Stimulated activated CD4-positive, alpha-beta T cell treated with anti-CD3 and anti-CD28 coated beads, Interleukin-1b, Interleukin-23, amount 100 ng/mL, for 48 hours (primary cell): ENCODE data around the gene REST.

Source experiments
- DNase-seq: peaks from one replicate; pipeline ENCODE4 v3.0.0-alpha.2; 2020

REST gene

DNA sequence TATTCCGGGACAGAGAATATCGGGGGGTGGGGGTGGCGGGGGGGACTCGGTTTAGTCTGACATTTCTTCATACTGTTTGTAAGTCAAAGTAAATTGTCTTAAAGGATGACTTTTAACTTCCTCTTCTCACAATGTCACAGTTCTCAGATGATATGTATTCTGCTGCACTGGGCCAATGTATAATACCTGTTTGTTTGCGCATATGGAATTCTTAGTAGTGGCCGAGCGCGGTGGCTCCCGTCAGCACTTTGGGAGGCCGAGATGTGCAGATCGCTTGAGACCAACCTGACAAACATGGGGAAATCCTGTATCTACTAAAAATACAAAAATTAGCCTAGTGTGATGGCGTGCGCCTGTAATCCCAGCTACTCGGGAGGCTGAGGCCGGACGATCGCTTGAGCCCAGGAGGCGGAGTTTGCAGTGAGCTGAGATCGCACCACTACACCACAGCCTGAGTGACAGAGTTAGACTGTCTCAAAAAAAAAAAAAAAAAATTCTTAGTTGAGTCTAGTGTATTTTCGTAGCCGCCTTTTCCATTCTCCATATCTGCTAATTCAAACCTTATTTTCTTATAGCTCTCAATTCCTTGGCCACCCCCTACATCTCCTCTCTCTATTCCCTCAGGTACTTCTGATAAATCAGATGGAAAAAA, 71.8 kb downstream of the REST start:
- DNase-seq = peak; percentile 71

DNA sequence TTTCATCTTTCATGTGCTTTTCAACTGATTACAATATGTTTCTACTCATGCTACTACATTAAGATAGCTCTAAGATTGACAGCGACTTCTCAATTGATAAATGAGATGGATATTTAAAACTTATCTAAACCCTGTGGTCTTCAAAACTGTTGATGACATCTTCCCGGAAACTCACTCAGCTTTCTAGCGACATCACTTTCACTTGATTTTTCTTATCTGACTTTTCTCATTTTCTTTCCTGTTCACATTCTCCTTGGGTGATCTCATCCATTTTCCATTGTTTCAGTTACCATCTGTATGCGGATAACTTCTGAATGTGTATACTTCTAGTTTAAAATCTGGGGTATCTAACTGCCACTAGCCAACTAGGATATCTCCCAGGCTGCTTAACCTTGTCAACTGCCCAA, 74.1 kb downstream of the REST start:
- no peak for DNase-seq

DNA sequence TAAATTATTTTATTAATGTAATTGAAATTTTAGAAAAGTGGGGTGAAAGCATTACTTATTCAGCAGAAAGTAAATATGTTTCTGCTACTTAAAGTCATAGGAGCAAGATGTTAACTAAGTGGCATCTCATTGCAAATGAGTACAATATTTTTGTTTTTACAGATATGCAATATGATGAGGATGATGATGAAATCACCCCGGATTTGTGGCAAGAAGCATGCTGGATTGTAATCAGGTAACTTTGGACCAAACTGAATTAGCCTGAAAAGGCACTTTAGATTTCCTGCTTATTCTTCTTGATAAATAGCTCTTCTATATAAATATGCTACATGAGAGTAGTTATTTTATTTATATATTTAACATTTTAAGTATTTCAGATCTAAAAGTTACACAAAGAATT, 78.5 kb downstream of the REST start:
- DNase-seq = no peak

DNA sequence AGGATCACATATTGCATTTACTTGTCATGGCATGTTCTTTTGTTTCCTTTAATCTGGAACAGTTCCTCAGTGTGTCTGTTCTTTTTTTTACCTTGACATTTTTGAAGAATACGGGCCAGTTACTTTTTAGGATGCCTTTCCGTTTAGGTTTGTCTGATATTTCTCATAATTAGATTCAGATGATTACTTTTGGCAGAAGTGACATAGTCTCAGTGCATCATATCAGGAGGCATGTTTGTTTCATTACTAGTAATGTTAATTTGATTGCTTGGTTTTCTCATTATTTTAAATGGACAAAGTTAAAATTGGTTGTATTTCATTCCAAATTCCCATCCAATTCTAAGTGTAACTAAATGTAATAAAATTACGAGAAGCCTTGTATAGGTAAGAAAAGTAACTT, 79.3 kb downstream of the REST start:
- DNase-seq = no peak

DNA sequence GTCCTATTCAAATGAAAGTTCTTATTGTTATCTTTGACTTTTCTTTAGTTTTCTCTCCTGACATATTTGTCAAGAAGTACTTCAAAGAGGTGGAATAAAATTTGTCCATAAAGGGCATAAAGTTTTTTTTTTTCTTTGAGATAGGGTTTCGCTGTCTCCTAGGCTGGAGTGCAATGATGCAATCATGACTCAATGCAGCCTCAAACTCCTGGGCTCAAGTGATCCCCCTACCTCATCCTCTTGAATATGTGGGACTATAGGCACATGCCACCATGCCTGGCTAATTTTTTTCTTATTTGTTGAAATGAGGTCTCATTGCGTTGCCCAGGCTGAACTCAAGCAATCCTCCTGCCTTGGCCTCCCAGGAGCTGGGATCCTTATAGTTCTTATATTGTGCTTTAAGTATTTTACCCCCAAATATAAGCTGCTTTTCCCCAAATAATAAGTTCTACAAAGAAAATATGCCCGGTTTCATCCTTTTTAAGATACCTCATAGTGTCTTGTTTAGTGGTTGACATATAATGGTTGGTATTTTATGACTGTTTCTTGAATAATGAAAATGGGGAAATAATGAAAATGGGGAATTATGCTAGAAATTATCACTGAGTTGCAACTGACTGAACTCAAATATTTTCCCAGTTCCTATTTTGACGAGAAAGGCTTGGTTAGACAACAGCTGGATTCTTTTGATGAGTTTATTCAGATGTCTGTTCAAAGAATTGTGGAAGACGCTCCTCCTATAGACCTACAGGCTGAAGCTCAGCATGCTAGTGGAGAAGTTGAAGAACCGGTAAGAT, 82.6 kb downstream of the REST start:
- no peak for DNase-seq

DNA sequence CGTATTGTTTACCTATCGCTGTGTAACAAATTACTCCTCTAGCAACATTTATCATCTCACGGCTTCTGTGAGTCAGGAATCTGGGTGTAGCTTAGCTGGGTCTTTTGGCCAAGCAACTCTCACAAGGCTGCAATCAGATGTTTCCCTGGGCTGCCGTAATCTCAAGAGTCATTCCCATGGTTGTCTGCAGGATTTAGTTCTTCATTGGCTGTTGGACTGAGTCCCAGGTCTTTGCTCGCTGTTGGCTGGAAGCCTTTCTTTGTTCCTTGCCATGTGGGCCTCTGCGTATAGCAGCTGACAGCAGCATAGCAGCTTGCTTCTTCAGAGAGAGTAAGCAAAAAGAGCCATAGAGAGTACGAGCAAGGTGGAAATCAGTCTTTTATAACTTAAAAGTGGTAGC, 87.8 kb downstream of the REST start:
- no peak for DNase-seq

DNA sequence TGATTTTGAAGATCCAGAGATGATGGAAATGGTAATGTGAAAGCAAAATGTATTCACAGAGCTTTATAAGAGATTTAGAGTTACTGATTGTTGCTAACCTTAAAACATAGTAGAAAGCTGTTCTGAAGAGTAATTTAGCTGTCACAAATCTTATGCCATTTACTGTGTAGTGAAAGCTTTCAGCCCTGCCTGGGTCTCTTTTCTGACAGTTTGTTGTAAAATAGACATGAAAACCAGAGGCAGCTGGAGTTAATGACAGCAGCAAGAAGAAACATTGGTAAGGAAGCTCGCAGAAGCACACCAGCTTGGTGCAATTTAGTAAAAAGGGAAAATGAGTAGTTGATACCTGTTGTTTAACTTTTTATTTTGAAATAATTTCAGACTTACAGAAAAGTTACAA, 92.1 kb downstream of the REST start:
- no peak for DNase-seq

DNA sequence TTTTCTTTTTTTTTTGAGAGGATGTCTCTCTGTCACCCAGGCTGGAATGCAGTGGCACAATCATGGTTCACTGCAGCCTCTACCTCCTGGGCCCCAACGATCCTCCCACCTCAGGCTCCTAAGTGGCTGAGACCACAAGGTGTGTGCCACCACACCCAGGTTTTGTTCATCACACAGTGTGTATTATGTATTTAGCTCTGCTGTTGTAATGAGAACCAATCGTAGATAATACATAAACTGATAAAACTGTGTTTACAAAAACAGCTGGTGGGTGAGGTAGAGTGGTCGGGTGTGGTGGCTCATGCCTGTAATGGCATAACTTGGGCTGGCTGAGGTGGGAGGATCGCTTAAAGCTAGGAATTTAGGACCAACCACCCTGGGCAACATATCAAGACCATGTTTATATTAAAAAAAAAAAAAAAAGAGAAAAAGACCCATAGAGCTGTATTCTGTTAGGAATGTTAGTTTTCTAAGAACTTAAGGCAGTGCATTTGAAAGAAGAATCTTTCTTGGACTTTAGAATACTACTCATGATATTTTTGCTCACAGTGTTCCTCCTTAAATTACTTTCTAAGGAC, 105.9 kb downstream of the REST start:
- no peak for DNase-seq
